Fibroblast of skin of back (primary cell): ENCODE results near the gene PTPRM.

ENCODE experiments used
- DNase-seq: peaks from one replicate; pipeline ENCODE4 v3.0.0-alpha.2; 2013

The PTPRM gene

DNA sequence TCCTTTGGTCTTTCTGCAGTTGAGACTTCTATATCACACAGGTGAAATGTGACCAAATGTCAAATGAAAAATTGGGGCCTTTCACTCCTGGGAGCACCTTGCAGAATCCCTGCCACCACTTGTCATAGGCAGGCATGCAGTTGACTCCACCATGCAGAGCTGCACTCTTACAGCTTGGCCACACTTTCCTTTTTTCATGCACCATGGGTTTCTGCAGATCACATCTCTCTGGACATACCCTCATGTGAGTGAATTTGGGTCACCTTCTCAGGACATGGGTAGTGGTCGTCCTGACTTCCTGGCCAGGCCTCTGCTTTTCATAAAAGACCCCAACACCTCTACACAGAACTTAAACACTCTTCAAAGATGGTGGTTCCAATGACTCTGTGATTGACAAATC, 887.0 kb downstream of the PTPRM start:
- DNase-seq, result no peak

DNA sequence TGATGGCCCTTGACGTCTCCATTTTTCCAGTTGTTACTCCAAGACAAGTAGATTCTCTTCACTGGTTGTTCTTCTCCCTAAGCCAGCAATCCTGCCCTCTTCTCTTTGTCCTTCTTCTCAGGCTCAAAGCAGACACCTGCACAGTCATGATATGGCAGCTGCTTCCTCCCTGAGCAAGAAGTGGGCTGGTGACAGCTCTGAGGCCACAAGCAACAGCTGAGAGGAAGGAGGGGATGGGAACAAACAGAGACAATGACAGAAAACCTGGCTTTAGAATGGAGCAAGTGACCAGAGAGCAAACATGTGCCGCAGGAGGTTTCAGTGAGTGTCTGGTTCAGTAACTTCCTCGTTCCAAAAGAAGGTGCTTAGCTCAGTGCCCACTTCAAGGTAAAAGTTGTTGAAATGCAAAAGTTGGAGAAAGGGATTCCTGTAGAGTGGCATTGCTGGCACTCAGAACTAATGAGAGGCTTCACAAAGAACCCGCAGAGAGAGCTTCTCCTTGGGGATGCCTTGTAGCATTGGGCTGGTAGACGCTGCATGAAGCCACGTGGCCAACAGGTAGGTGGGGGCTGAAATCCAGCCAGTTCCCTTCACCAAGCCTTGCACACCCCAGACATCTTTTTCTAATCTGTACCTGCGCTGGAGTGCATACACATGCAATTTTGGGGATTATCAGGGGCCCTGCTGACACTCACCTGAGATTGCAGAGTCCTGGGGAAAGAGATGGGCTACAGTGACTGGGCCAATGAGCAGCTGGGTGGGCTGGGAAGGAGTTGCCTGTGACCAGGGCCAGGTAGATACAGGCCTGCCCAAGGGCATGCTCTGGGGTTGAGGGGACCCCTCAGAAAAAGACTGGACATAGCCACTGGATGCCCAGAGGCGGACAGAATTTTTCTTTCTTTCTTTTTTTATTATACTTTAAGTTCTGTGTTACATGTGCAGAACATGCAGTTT, 888.8 kb downstream of the PTPRM start:
- DNase-seq, result no peak
